Activated T-helper 1 cell treated with anti-CD3 and anti-CD28 coated beads, Interleukin-12 subunit alpha, Interleukin-12 subunit beta, Interleukin-2, Interleukin-4 antibody, amounts not matched to agents 30 ng/mL and 10 ng/mL and 1 ng/mL, durations not matched to agents 14 hours and 24 hours and 36 hours (primary cell): ENCODE results near the gene NPHP4. TPM values are rescaled to one million over a fixed set of nuclear protein-coding genes. Genes with fewer than 3 reads are reported as not detected.

Source experiments
- DNase-seq: peaks from one replicate; pipeline ENCODE4 v3.0.0; 2021; ENCODE audit warnings: low spot score
- H3K27ac Mint-ChIP-seq: one replicate; pipeline ENCODE4 v1.8.0; 2021; ENCODE audit warnings: mild to moderate bottlenecking, mixed read lengths
- H3K27me3 Mint-ChIP-seq: one replicate; pipeline ENCODE4 v1.8.0; 2022; ENCODE audit warnings: mild to moderate bottlenecking, moderate library complexity, mixed read lengths; ENCODE audit not compliant: insufficient read depth
- H3K36me3 Mint-ChIP-seq: one replicate; pipeline ENCODE4 v1.8.0; 2021; ENCODE audit warnings: low read depth, mixed read lengths
- H3K4me1 Mint-ChIP-seq: one replicate; pipeline ENCODE4 v1.8.0; 2021; ENCODE audit warnings: low read depth, mixed read lengths
- H3K4me3 Mint-ChIP-seq: one replicate; pipeline ENCODE4 v1.8.0; 2021; ENCODE audit warnings: mild to moderate bottlenecking, moderate library complexity, mixed read lengths
- H3K9me3 Mint-ChIP-seq: one replicate; pipeline ENCODE4 v1.8.0; 2021; ENCODE audit warnings: mixed read lengths
- intact Hi-C: fragments of 100-400 bp; cut with micrococcal nuclease; formaldehyde crosslinking; loops from one replicate; pipeline ENCODE4 v1.15.1; 2024
- total RNA-seq: library from RNA; stranded (reverse); gene quantifications from 2 replicates; pipeline ENCODE4 v1.2.3, GENCODE V29; 2022

The NPHP4 gene
- total RNA-seq, 1 donor from 2014 or later = 18.3 TPM

DNA sequence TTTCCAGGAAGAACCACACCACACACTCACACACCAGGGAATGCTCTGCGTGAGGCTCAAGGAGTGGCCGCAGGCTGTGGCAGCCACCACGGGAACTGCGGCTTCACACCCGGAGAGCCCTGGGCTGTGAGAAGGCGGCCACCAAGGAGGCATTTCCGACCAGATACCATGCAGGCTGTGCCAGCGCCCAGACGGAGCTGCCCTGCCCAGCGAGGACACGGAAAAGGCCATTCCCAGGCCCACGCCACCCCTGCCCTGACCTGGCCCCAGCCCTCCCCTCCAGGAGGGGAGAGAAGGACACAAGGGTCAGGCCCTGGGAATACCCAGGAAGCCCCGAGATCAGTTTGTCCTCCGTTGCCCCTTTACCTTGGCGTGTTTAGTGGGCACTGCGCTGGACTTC, 119.3 kb downstream of the NPHP4 start:
- Mint-ChIP-seq H3K4me3 (no peak overlapping the region), H3K4me1 (no peaks in the 10 kb centered on the region), H3K27ac (no peak overlapping the region), H3K9me3 (peaks cover 8% of the 10 kb centered on the region), H3K36me3 (peaks cover 6% of the 10 kb centered on the region), H3K27me3 (no peaks in the 10 kb centered on the region)
- DNase-seq = no peak
- intact Hi-C loops = no loop called here

DNA sequence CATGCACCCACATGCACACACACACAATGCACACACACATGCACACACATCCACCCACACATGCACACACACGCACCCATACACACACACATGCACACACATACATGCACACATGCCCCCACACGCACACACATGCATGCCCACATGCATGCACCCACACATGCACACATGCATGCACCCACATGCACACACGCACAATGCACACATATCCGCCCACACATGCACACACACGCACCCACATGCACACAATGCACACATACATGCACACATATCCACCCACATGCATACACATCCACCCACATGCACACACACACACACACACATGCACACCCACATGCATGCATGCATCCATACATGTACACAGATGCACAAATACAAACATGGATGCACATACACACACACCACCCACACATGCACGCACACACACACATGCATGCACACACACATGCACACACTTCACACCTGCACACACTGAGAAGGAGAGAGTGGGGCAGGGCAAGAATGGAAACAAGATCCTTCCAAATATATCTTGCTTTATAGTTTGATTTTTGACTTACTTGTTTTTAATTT, 123.2 kb downstream of the NPHP4 start:
- Mint-ChIP-seq H3K4me3 (no peak overlapping the region), H3K4me1 (no peaks in the 10 kb centered on the region), H3K36me3 (peaks cover 6% of the 10 kb centered on the region), H3K27me3 (no peaks in the 10 kb centered on the region), H3K27ac (no peak overlapping the region), H3K9me3 (peaks cover 8% of the 10 kb centered on the region)
- intact Hi-C loops = no loop called here
- DNase-seq = no peak

DNA sequence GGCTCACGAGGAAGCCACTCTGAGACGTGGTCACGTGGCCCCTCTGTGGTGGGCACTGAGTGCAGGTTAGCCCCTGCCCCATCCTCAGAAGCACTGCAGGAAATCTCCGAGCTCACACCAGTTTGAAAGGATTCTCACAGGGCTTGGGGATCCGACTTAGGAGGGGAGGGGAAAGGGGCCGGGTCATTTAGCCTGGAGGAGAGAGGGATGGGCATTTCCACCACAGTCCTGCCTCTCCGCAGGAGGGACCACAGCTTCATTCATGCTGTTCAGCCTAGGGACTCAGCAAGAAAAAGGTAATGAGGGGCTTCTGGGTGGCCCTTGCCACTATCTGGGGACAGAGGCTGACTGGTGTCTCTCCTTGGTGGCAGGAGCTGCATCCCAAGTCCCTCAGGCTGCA, 126.5 kb downstream of the NPHP4 start:
- Mint-ChIP-seq H3K27ac (no peak overlapping the region), H3K27me3 (no peaks in the 10 kb centered on the region), H3K4me1 (no peaks in the 10 kb centered on the region), H3K9me3 (peaks cover 8% of the 10 kb centered on the region), H3K4me3 (no peak overlapping the region), H3K36me3 (peaks cover 6% of the 10 kb centered on the region)
- DNase-seq = no peak
- intact Hi-C loops = no loop called here

DNA sequence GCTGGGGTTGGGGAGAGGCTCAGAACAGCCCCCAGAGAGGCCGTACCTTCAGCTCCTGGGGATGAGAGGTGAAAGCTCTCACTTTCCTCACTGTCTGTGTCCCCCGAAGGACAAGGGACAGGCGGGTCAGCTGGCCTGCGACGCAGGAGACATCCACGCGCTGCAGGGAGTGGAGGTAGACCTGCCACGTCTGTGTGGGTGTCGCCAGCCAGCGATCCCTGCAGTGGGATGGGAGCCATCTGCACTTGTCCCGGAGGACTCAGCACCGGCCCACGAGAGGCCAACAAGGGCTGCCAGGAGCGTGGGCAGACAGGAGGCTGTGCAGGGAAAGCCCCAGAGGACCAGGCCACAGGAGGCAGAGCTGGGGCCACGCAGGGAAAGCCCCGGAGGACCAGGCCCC, 127.2 kb downstream of the NPHP4 start:
- Mint-ChIP-seq H3K9me3 (peaks cover 8% of the 10 kb centered on the region), H3K4me3 (no peak overlapping the region), H3K36me3 (peaks cover 6% of the 10 kb centered on the region), H3K27me3 (no peaks in the 10 kb centered on the region), H3K27ac (no peak overlapping the region), H3K4me1 (no peaks in the 10 kb centered on the region)
- DNase-seq = no peak
- intact Hi-C loops = no loop called here

DNA sequence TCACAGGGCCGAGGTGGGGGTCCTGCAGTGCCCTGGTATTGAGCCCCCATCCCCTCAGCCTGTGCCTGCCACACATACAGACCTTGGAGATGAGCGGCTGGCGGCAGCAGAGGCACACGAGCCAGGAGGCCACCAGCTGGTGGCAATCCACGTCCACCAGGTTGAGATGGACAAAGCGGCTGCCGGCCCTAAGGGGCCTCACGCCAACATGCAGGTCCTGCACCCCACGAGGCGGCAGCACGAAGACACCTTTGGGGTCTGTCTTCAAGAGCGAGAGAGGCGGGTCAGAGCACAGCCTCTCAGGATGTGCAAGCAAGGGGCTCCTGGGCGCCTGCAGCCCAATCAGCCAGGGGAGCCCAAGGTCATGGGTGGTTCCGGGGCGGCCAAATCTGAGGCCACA, 128.0 kb downstream of the NPHP4 start:
- Mint-ChIP-seq H3K36me3 (peaks cover 6% of the 10 kb centered on the region), H3K4me1 (no peaks in the 10 kb centered on the region), H3K9me3 (peaks cover 8% of the 10 kb centered on the region), H3K4me3 (no peak overlapping the region), H3K27me3 (no peaks in the 10 kb centered on the region), H3K27ac (no peak overlapping the region)
- no peak for DNase-seq
- intact Hi-C loops = no loop called here

DNA sequence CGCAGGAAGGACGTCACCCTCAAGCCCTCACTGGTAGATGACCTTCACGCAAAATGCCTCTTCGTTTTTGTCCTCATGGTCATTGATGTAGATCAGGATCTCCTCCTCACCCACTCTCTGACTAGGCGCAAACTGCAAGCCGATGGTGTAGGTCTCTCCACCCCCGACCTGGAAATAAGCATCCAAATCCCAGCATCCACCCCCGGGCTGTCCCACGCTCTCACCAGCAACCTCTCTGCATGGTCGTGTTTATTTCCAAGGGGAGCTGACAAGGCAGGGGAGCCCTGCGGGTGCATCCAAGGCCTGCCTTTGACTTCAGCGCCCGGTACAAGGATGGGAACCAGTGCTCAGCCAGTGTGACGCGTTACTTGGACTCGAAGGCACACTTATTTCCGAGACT, 129.0 kb downstream of the NPHP4 start:
- DNase-seq = no peak
- H3K9me3 Mint-ChIP-seq = no peaks in the 10 kb centered on the region
- no peaks in the 10 kb centered on the region for H3K27me3 Mint-ChIP-seq
- no peak overlapping the region for H3K27ac Mint-ChIP-seq
- H3K4me3 Mint-ChIP-seq = no peak overlapping the region
- intact Hi-C loops = no loop called here
- H3K4me1 Mint-ChIP-seq = no peaks in the 10 kb centered on the region
- no peaks in the 10 kb centered on the region for H3K36me3 Mint-ChIP-seq

DNA sequence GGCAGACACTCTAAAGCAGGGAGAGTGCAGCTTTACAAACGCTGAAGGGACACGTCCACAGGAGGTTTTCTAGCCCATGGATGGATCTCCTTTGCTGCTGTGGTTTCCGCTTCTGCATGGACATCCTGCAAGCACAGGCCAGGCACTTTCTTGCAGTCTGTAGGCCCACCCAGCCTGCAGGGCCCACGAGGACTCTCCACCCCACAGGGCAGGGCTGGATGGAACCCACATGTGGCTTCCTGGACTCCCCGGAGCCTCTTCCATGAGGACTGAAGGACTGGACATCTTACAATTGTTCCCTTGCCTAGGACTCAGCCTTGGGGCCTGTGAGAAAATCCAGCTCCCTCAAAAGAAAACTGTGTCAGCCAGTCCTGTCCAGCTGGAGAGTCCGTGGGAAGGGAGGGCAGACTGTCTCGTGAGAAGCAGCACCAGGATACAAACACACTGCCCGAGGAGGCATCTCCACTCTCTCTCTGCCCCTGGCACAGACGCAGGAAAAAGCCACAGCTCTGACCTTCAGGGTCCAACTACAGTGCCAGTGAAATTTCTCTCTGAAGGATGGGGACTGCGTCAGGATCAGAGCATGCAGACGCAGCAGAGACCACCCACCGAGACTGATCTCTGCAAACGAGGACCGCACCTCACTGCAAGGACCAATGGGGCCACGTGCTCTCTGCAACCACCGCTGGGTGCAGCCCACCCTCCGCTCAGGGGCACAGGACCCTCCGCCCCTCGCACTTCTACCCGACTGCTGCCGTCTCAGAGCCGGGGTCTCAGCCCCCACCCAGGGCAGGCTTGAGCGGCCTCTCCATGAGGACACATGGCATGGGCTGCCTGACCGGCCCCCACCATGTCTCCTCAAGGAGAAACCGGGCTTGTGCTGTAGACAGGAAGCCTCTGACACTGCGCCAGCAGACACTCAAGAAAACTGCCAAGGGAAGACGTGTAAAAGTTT, 130.1 kb downstream of the NPHP4 start:
- Mint-ChIP-seq H3K9me3 (no peaks in the 10 kb centered on the region), H3K27me3 (no peaks in the 10 kb centered on the region), H3K4me3 (no peak overlapping the region), H3K36me3 (no peaks in the 10 kb centered on the region), H3K4me1 (no peaks in the 10 kb centered on the region), H3K27ac (no peak overlapping the region)
- DNase-seq = no peak
- intact Hi-C loops = no loop called here

DNA sequence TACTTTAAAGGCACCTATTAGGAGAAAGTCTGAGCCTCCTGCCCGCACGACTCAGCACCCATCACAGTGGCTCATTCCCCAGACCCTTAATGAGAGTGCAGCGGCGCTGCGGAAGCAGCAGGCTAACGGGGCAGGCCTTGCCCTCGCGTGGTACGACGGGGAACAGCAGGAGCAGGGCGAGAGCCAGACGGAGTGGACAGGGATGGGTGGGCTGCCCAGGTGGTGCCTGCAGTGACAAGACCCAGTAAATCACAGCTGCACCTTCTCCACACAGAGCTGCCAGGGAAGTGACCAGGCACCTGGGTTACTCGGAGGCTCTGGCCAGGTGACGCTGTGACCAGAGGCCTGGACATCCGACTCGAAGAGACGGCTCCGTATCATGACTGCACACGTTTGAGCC, 131.9 kb downstream of the NPHP4 start:
- no peak overlapping the region for H3K27ac Mint-ChIP-seq
- no peaks in the 10 kb centered on the region for H3K4me1 Mint-ChIP-seq
- no peak overlapping the region for H3K4me3 Mint-ChIP-seq
- H3K9me3 Mint-ChIP-seq = no peaks in the 10 kb centered on the region
- no peaks in the 10 kb centered on the region for H3K36me3 Mint-ChIP-seq
- intact Hi-C loops = no loop called here
- DNase-seq = no peak
- H3K27me3 Mint-ChIP-seq = no peaks in the 10 kb centered on the region

DNA sequence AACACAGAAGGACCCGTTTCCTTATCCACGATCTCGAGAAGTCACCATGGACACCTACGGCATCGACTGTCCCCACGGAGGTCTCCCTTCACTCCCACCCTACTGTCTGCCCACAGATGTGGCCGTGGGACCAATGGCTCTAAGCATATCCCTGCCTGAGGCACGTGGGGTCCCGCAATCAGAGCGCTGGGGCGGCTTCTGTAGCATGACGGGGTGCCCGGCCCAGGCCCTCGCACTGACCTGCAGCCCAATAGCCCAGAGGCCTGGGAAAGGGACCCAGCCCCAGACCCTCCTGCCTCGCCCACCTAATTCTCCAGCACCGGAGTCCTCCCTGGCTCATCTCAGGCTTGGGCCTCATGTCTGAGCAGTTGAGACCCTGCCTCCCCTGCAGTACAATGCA, 132.5 kb downstream of the NPHP4 start:
- H3K4me3 Mint-ChIP-seq = no peak overlapping the region
- no peak overlapping the region for H3K27ac Mint-ChIP-seq
- no peaks in the 10 kb centered on the region for H3K4me1 Mint-ChIP-seq
- no peaks in the 10 kb centered on the region for H3K9me3 Mint-ChIP-seq
- no peaks in the 10 kb centered on the region for H3K27me3 Mint-ChIP-seq
- no peaks in the 10 kb centered on the region for H3K36me3 Mint-ChIP-seq
- intact Hi-C loops = no loop called here
- no peak for DNase-seq

DNA sequence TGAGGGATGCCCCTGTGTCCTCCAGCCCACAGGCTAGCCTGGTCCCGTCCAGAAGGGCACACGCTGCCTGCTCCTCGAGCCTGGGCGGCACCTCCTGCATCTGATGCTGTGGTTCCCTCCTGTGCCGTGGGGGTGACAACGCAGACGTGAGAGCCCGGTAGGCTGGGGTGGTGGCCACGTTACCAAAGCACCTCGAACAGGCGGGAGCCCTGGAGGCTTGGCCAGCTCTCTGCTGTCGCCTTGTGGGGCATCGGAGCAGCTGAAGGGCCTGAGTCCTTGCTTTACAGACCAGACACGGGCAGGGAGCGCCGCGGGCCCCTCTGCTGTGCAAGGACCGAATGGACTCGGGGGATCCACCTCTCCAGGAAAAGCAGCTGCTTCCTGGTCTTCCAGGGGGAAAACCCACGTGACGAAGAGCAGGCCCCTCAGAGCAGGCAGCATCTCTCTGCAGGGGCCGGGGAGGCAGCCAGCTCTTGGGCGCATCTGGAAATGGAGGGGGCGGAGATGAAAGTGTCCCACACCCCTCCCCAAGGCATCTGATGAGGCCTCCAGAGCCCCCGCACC, 133.3 kb downstream of the NPHP4 start:
- no peak overlapping the region for H3K27ac Mint-ChIP-seq
- no peak for DNase-seq
- no peak overlapping the region for H3K4me3 Mint-ChIP-seq
- no peaks in the 10 kb centered on the region for H3K4me1 Mint-ChIP-seq
- H3K27me3 Mint-ChIP-seq = no peaks in the 10 kb centered on the region
- intact Hi-C loops = no loop called here
- H3K9me3 Mint-ChIP-seq = no peaks in the 10 kb centered on the region
- H3K36me3 Mint-ChIP-seq = no peaks in the 10 kb centered on the region

DNA sequence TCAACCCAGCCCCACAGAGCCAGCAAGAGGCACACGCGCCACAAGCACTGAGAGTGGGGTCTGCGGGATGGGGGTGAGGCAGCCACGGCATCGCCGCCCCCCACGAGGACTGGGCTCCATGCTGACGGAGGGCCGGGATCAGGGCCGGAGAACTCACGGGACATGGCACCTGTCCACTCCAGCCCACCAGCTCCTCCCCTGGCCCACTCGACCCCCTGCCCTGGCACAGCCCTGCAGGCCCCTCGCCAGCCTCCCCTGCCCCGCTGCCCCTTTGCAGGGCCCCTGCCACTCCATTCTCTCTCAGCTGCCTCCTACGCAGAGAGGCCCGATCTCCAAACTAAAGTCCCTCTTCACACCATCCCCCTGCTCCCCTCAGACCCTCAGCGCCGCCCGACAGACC, 134.0 kb downstream of the NPHP4 start:
- H3K27me3 Mint-ChIP-seq = no peaks in the 10 kb centered on the region
- DNase-seq = no peak
- H3K9me3 Mint-ChIP-seq = no peaks in the 10 kb centered on the region
- intact Hi-C loops = no loop called here
- H3K4me1 Mint-ChIP-seq = no peaks in the 10 kb centered on the region
- no peak overlapping the region for H3K4me3 Mint-ChIP-seq
- no peaks in the 10 kb centered on the region for H3K36me3 Mint-ChIP-seq
- H3K27ac Mint-ChIP-seq = no peak overlapping the region

DNA sequence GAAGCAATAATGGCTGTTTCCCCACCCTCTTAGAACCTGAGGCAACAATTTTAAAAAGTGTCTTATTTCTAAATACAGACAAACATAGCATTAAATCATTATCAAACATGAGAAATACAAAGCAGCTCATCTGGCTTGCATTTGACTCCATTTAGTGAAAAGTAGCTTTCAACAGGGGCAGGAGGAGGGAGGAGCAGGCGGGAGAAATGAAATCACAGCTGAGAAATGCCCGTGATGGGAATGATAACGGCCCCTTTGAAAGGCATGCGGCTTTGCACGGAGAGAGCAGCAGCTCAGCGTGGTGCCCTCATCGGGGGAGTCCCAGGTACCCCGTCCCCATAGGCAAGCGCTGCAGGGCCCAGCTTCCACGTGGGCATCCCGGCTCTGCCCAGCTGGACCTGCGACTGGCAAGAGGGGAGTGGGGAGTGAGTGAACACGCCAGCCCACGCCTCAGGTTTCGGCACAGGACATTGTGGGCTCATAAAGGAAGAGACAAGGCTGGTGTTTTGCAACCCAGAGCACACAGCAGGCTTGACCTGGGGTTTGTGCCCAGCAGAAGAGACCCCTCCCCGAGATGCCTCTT, 134.6 kb downstream of the NPHP4 start:
- H3K4me1 Mint-ChIP-seq = no peaks in the 10 kb centered on the region
- no peak for DNase-seq
- no peaks in the 10 kb centered on the region for H3K9me3 Mint-ChIP-seq
- no peak overlapping the region for H3K4me3 Mint-ChIP-seq
- H3K36me3 Mint-ChIP-seq = no peaks in the 10 kb centered on the region
- H3K27me3 Mint-ChIP-seq = no peaks in the 10 kb centered on the region
- intact Hi-C loops = no loop called here
- no peak overlapping the region for H3K27ac Mint-ChIP-seq

DNA sequence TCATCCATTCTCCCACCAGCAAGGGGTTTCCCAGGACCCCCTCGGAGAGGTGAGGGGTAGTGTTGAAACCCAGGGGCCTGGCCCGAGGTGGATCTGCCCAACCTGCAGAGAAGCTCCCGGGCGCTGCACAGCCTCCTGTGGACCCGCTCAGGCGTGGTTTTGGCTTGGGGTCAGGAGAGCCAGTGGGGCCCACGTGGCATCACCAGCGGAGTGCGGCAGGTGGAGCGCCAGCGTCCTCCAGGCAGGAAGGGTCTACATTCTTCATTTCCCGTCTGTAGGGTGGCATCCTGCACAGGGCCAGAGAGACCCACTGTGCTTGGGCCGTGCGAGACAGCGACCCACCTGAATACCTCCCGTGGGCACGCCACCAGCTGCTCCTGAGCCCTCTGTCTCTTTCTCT, 135.2 kb downstream of the NPHP4 start:
- Mint-ChIP-seq H3K27ac (no peak overlapping the region), H3K4me1 (no peaks in the 10 kb centered on the region), H3K36me3 (no peaks in the 10 kb centered on the region), H3K9me3 (no peaks in the 10 kb centered on the region), H3K27me3 (no peaks in the 10 kb centered on the region), H3K4me3 (no peak overlapping the region)
- DNase-seq = no peak
- intact Hi-C loops = no loop called here
